Sigmoid colon (tissue), 4 donors: ENCODE measurements around the gene PRKAG3.

Experiments
- CTCF ChIP-seq, 4 experiments: fragments of 450-650 bp in 3 of 4; fragments of 200-600 bp in 1 of 4; IDR thresholded peaks; one replicate each; pipeline ENCODE4 v1.5.1; 2016 to 2019; ENCODE audit warnings: antibody characterized with exemption in 4 of 4, mild to moderate bottlenecking in 3 of 4, moderate library complexity in 2 of 4
- EP300 ChIP-seq, 4 donors: sonication (generic); formaldehyde crosslinking; IDR thresholded peaks; one replicate each; pipeline ENCODE4 v1.6.1; 2017; ENCODE audit warnings: antibody characterized with exemption in 4 of 4
- POLR2A ChIP-seq, 2 donors: fragments of 450-650 bp; IDR thresholded peaks; one replicate each; pipeline ENCODE4 v1.6.1; 2016; ENCODE audit warnings: antibody characterized with exemption in 2 of 2, mild to moderate bottlenecking in 2 of 2, moderate library complexity in 2 of 2

- no peak for TF ChIP-seq CTCF (IDR thresholded peaks at IDR 0.05)
- no peak for TF ChIP-seq EP300 (IDR thresholded peaks at IDR 0.05)
- no peak for TF ChIP-seq POLR2A (IDR thresholded peaks at IDR 0.05)
These were observed 27.3 kb upstream of the PRKAG3 start for GRCh38 chr2:218858671-218859555.
